H1 (cell line): ENCODE data around the gene SYCE1L. TPM values are rescaled to one million over a fixed set of nuclear protein-coding genes. Genes with fewer than 3 reads are reported as not detected.
A peak's percentile ranks its signal among the peaks of the same experiment; 100 is the strongest.

Source experiments
- CTCF ChIA-PET: fragments of 300-600 bp; sonication (Branson Sonifier 250); formaldehyde crosslinking; loops from one replicate; lab custom pipeline; 2021; ENCODE audit not compliant: partially characterized antibody; lab: Charles Lee
- POLR2A ChIA-PET: fragments of 300-600 bp; sonication (Branson Sonifier 250); formaldehyde crosslinking; loops from one replicate; lab custom pipeline; 2021; ENCODE audit warnings: inconsistent platforms; ENCODE audit not compliant: partially characterized antibody; lab: Charles Lee
- DNase-seq, 2 experiments: peaks; one replicate each; pipeline versions ENCODE4 v3.0.0 to v3.0.0-alpha.2; 2010 to 2022; ENCODE audit warnings: low spot score in 2 of 2, low read depth in 1 of 2, mixed read lengths in 1 of 2
- FAIRE-seq: peaks from 2 replicates; lab custom pipeline; 2011; peaks lifted over from hg19 to GRCh38; lab: Jason Lieb, UNC
- H2AFZ ChIP-seq: 2 replicates; pipeline ENCODE4 v1.8.1; 2012; ENCODE audit warnings: low read length, inconsistent platforms
- H2AK5ac ChIP-seq: 2 replicates; pipeline ENCODE4 v1.6.1; 2013; ENCODE audit warnings: low read depth, low read length
- H2BK120ac ChIP-seq: replicated peaks from 2 replicates; pipeline ENCODE3; 2013; ENCODE audit warnings: low read depth, low read length, inconsistent platforms
- H2BK12ac ChIP-seq: 2 replicates; pipeline ENCODE4 v1.6.1; 2013; ENCODE audit warnings: low read depth, low read length
- H2BK15ac ChIP-seq: 2 replicates; pipeline ENCODE4 v1.6.1; 2013; ENCODE audit warnings: low read length
- H2BK20ac ChIP-seq: 2 replicates; pipeline ENCODE4 v1.6.1; 2013; ENCODE audit warnings: low read length
- H2BK5ac ChIP-seq: 2 replicates; pipeline ENCODE4 v1.6.1; 2013; ENCODE audit warnings: low read depth, low read length
- H3K14ac ChIP-seq: 2 replicates; pipeline ENCODE4 v1.6.1; 2013; ENCODE audit warnings: inconsistent platforms; ENCODE audit not compliant: insufficient read length
- H3K18ac ChIP-seq: 2 replicates; pipeline ENCODE4 v1.6.1; 2013; ENCODE audit warnings: low read length; ENCODE audit errors: extremely low read depth
- H3K23ac ChIP-seq: 2 replicates; pipeline ENCODE4 v1.6.1; 2013; ENCODE audit warnings: inconsistent platforms; ENCODE audit not compliant: insufficient read length
- H3K23me2 ChIP-seq: 2 replicates; pipeline ENCODE4 v1.6.1; 2013; ENCODE audit warnings: low read depth, low read length
- H3K27ac ChIP-seq: 2 replicates; pipeline ENCODE4 v1.6.1; 2011; ENCODE audit warnings: low read depth, low read length, inconsistent platforms
- H3K27me3 ChIP-seq, 4 experiments: replicated peaks in 1 of 4; 1 replicate in 1 of 4; 2 replicates in 3 of 4; pipeline versions ENCODE4 v1.6.1 to v1.8.1; 2011 to 2013; ENCODE audit warnings: low read length in 3 of 4, mild to moderate bottlenecking in 3 of 4, inconsistent platforms in 2 of 4, mixed read lengths in 2 of 4, moderate library complexity in 1 of 4; ENCODE audit not compliant: control insufficient read depth in 3 of 4, insufficient read depth in 3 of 4; ENCODE audit errors: extremely low read depth in 1 of 4
- H3K36me3 ChIP-seq, 4 experiments: 2 replicates each; pipeline versions ENCODE4 v1.6.1 to v1.8.1; 2011 to 2013; ENCODE audit warnings: mild to moderate bottlenecking in 4 of 4, low read length in 3 of 4, moderate library complexity in 2 of 4, control low read depth in 1 of 4, inconsistent platforms in 1 of 4; ENCODE audit not compliant: insufficient read depth in 4 of 4, control insufficient read depth in 2 of 4
- H3K4ac ChIP-seq: replicated peaks from 2 replicates; pipeline ENCODE3; 2013; ENCODE audit warnings: low read length, low read depth, mixed read lengths, inconsistent platforms; ENCODE audit not compliant: insufficient read length
- H3K4me1 ChIP-seq, 4 experiments: replicated peaks in 1 of 4; 1 replicate in 1 of 4; 2 replicates in 3 of 4; pipeline versions ENCODE4 v1.6.1 to v1.8.1; 2011 to 2013; ENCODE audit warnings: low read length in 3 of 4, inconsistent platforms in 2 of 4, mixed read lengths in 1 of 4; ENCODE audit not compliant: insufficient read depth in 4 of 4, control insufficient read depth in 3 of 4
- H3K4me2 ChIP-seq, 2 experiments: 2 replicates each; pipeline versions ENCODE4 v1.6.1 to v1.8.1; 2011 to 2013; ENCODE audit warnings: low read depth in 2 of 2, low read length in 2 of 2, control low read depth in 1 of 2, inconsistent platforms in 1 of 2, mild to moderate bottlenecking in 1 of 2; ENCODE audit not compliant: insufficient read depth in 1 of 2
- H3K4me3 ChIP-seq, 4 experiments: fragments of 200-600, 300-600 bp in 1 of 4; sonication (generic), shearing (Covaris generic), sonication (Bioruptor Twin) in 1 of 4; 2 replicates each; pipeline versions ENCODE4 v1.5.1 to v1.8.1; 2011 to 2016; ENCODE audit warnings: low read length in 4 of 4, low read depth in 3 of 4, control low read depth in 2 of 4, inconsistent platforms in 2 of 4, mild to moderate bottlenecking in 2 of 4, mixed read lengths in 1 of 4, moderate library complexity in 1 of 4; ENCODE audit not compliant: insufficient read depth in 2 of 4; ENCODE audit errors: extremely low read depth in 1 of 4
- H3K56ac ChIP-seq: replicated peaks from 2 replicates; pipeline ENCODE3; 2013; ENCODE audit warnings: low read depth, mild to moderate bottlenecking, mixed read lengths, low read length, inconsistent platforms; ENCODE audit not compliant: insufficient read length
- H3K79me1 ChIP-seq: 2 replicates; pipeline ENCODE4 v1.6.1; 2013; ENCODE audit warnings: low read depth, low read length, control low read depth
- H3K79me2 ChIP-seq, 2 experiments: 2 replicates each; pipeline versions ENCODE4 v1.6.1 to v1.8.1; 2012 to 2013; ENCODE audit warnings: low read length in 2 of 2, mild to moderate bottlenecking in 2 of 2, inconsistent platforms in 1 of 2; ENCODE audit not compliant: insufficient read depth in 2 of 2, control insufficient read depth in 1 of 2
- H3K9ac ChIP-seq, 4 experiments: replicated peaks in 1 of 4; 1 replicate in 1 of 4; 2 replicates in 3 of 4; pipeline versions ENCODE4 v1.6.1 to v1.8.1; 2011 to 2013; ENCODE audit warnings: low read depth in 3 of 4, low read length in 3 of 4, control low read depth in 2 of 4, mild to moderate bottlenecking in 2 of 4, moderate library complexity in 2 of 4, inconsistent platforms in 1 of 4; ENCODE audit errors: extremely low read depth in 1 of 4
- H3K9me3 ChIP-seq, 2 experiments: 2 replicates each; pipeline versions ENCODE4 v1.6.1 to v1.8.1; 2012 to 2013; ENCODE audit warnings: mild to moderate bottlenecking in 2 of 2, moderate library complexity in 2 of 2, control low read depth in 1 of 2, inconsistent platforms in 1 of 2, low read depth in 1 of 2, low read length in 1 of 2, mixed read lengths in 1 of 2; ENCODE audit not compliant: insufficient read depth in 2 of 2
- H4K20me1 ChIP-seq, 2 experiments: replicated peaks in 1 of 2; 2 replicates each; pipeline versions ENCODE3 to v1.8.1; 2011 to 2013; ENCODE audit warnings: inconsistent platforms in 2 of 2, low read length in 2 of 2, mild to moderate bottlenecking in 1 of 2; ENCODE audit not compliant: insufficient read depth in 2 of 2, control insufficient read depth in 1 of 2
- H4K5ac ChIP-seq: 2 replicates; pipeline ENCODE4 v1.6.1; 2013; ENCODE audit warnings: low read length, low read depth, mixed read lengths, inconsistent platforms; ENCODE audit not compliant: insufficient read length
- H4K8ac ChIP-seq: 2 replicates; pipeline ENCODE4 v1.8.0; 2013; ENCODE audit warnings: mild to moderate bottlenecking, moderate library complexity, low read length, inconsistent platforms; ENCODE audit not compliant: insufficient read depth; ENCODE audit errors: extremely low read depth
- H4K91ac ChIP-seq: replicated peaks from 2 replicates; pipeline ENCODE3; 2013; ENCODE audit warnings: low read length, mixed read lengths, inconsistent platforms; ENCODE audit not compliant: insufficient read length
- CBX8 ChIP-seq: fragments of 300-800, 300-1000 bp; sonication (generic); IDR thresholded peaks from 2 replicates; pipeline ENCODE4 v1.7.1; 2016; ENCODE audit warnings: low read depth, low read length, borderline replicate concordance
- CEBPB ChIP-seq: IDR thresholded peaks from 2 replicates; pipeline ENCODE4 v1.6.1; 2012; ENCODE audit warnings: low read depth, low read length
- CREB1 ChIP-seq: IDR thresholded peaks from 2 replicates; pipeline ENCODE4 v1.6.1; 2012; ENCODE audit warnings: inconsistent platforms
- CTBP2 ChIP-seq: IDR thresholded peaks from 2 replicates; pipeline ENCODE4 v1.7.0; 2011; ENCODE audit warnings: borderline replicate concordance, mild to moderate bottlenecking, moderate library complexity, mixed read lengths, low read length; ENCODE audit not compliant: insufficient read depth, insufficient read length
- EGR1 ChIP-seq: IDR thresholded peaks from 2 replicates; pipeline ENCODE4 v1.6.1; 2011; ENCODE audit warnings: low read depth, low read length, borderline replicate concordance
- FOSL1 ChIP-seq: IDR thresholded peaks from 2 replicates; pipeline ENCODE4 v1.6.1; 2011; ENCODE audit warnings: mild to moderate bottlenecking, low read depth, low read length, moderate library complexity; ENCODE audit not compliant: insufficient read depth
- HDAC2 ChIP-seq, 2 experiments: fragments of 300-600 bp in 1 of 2; sonication (generic) in 1 of 2; IDR thresholded peaks; 2 replicates each; pipeline ENCODE4 v1.6.1; 2011 to 2012; ENCODE audit warnings: low read depth in 2 of 2, low read length in 2 of 2, mild to moderate bottlenecking in 2 of 2, moderate library complexity in 2 of 2, borderline replicate concordance in 1 of 2, inconsistent platforms in 1 of 2
- HDAC6 ChIP-seq: IDR thresholded peaks from one replicate; pipeline ENCODE4 v1.7.1; 2012; ENCODE audit warnings: low read depth, mild to moderate bottlenecking, inconsistent platforms, low read length, moderate library complexity
- JUN ChIP-seq: IDR thresholded peaks from 2 replicates; pipeline ENCODE4 v1.6.1; 2011; ENCODE audit warnings: low read depth, mild to moderate bottlenecking, improper control_type of control experiment, low read length
- MAFK ChIP-seq: IDR thresholded peaks from 2 replicates; pipeline ENCODE4 v1.6.1; 2012; ENCODE audit warnings: low read depth, mild to moderate bottlenecking, improper control_type of control experiment, low read length
- MAX ChIP-seq: IDR thresholded peaks from 2 replicates; pipeline ENCODE4 v1.6.1; 2012; ENCODE audit warnings: inconsistent platforms
- RFX5 ChIP-seq: IDR thresholded peaks from 2 replicates; pipeline ENCODE4 v1.6.1; 2011; ENCODE audit warnings: low read depth, low read length, improper control_type of control experiment, borderline replicate concordance
- SUZ12 ChIP-seq: fragments of 200-600 bp; sonication (generic); IDR thresholded peaks from 2 replicates; pipeline ENCODE4 v1.6.1; 2012; ENCODE audit warnings: mild to moderate bottlenecking, inconsistent platforms, low read length, moderate library complexity, mixed read lengths
- YY1 ChIP-seq: IDR thresholded peaks from 2 replicates; pipeline ENCODE4 v1.6.1; 2011; ENCODE audit warnings: low read depth, mild to moderate bottlenecking, low read length
- WGBS, 2 experiments: shearing (Covaris generic) in 1 of 2; methylation state at CpG; one replicate each; pipeline versions ENCODE4 v1.1.6 to v1.1.7; 2013 to 2015; ENCODE audit warnings: low lambda C conversion rate in 2 of 2, mixed read lengths in 2 of 2, inconsistent platforms in 1 of 2, low coverage in 1 of 2, missing lambda C conversion rate in 1 of 2; ENCODE audit not compliant: insufficient replicate concordance in 2 of 2, insufficient coverage in 1 of 2, insufficient read length in 1 of 2; ENCODE audit errors: extremely low coverage in 1 of 2, missing lambda C conversion rate in 1 of 2; 5-methylcytosine and 5-hydroxymethylcytosine counted together
- polyA plus RNA-seq, 7 experiments: library from polyadenylated mRNA; depleted of rRNA in 3 of 7; stranded (reverse) in 5 of 7; unstranded in 2 of 7; fragments of >200 nt in 5 of 7; fragments of 200-250 nt in 2 of 7; gene quantifications; 1 replicate in 5 of 7; 2 replicates in 1 of 7; 4 replicates in 1 of 7; pipeline versions ENCODE4 v1.2.1 to v1.2.3, GENCODE V29; 2011 to 2013; ENCODE audit warnings: missing spikeins in 2 of 7, mixed read lengths in 2 of 7
- total RNA-seq: library from RNA; stranded (reverse); fragmentation: NEBNext Ultra II Directional; extraction: Animal tissue kit (Norgen Biotek cat#: 25700); gene quantifications from 2 replicates; pipeline ENCODE4 v1.2.1, GENCODE V29; 2021

The SYCE1L gene
- total and polyA plus RNA-seq, 2 of the 8 experiments (the other 6 are each of a cell fraction or from before 2014, with no cell fraction given) = 5.8 to 6.8 TPM

- FAIRE-seq (peak; percentile 90), DNase-seq (peak in 1 of 2 experiments; percentile 81)
- no peak overlapping the region for H3K9ac ChIP-seq
- no peak overlapping the region for H2BK5ac ChIP-seq
- H4K91ac ChIP-seq = no peak overlapping the region
- no peaks in the 10 kb centered on the region for H3K9me3 ChIP-seq
- no peaks in the 10 kb centered on the region for H3K36me3 ChIP-seq
- H3K4ac ChIP-seq = no peak overlapping the region
- 0 out of 2 replicates have a peak overlapping the region, but pooled peaks have one; percentile 11 for H2BK12ac ChIP-seq
- peaks cover 0 to 5% (median 2%) of the 10 kb centered on the region in 4 experiments; a peak in 1 of 7 replicates for H3K4me1 ChIP-seq
- peak overlapping the region; percentile 89 for H2AFZ ChIP-seq
- no peak overlapping the region for H3K14ac ChIP-seq
- no peak overlapping the region for H3K56ac ChIP-seq
- no peak overlapping the region for H3K18ac ChIP-seq
- no peak overlapping the region for H2BK20ac ChIP-seq
- H2AK5ac ChIP-seq = no peak overlapping the region
- H3K23me2 ChIP-seq = no peaks in the 10 kb centered on the region; the same call in 1 of the 2 replicates
- CTCF ChIA-PET = interaction anchor here (0.6 to 3.2 kb wide), 21 partner anchors 8 to 1882 kb away, joined by 3 to 22 read pairs (median 3); no protein-coding TSS in a partner anchor
- no peaks in the 10 kb centered on the region for H4K20me1 ChIP-seq
- no peaks in the 10 kb centered on the region for H3K79me2 ChIP-seq
- peak overlapping the region; percentile 22; the same call in 1 of the 2 replicates for H4K8ac ChIP-seq
- H3K4me3 ChIP-seq = no peak overlapping the region
- 0 out of 2 replicates have a peak overlapping the region, but pooled peaks have one; percentile 98 for H2BK15ac ChIP-seq
- no peak overlapping the region for H3K4me2 ChIP-seq
- H3K27ac ChIP-seq = no peak overlapping the region
- no peak overlapping the region for H3K23ac ChIP-seq
- WGBS, 2 experiments = 45% methylated on average over 10 of the region's 10 CpGs; no CpG with 5 or more reads in 1 of the 2 experiments
- H3K27me3 ChIP-seq = no peaks in the 10 kb centered on the region
- H2BK120ac ChIP-seq = no peak overlapping the region
- H3K79me1 ChIP-seq = no peaks in the 10 kb centered on the region
- POLR2A ChIA-PET = interaction anchor here (0.8 to 2.0 kb wide), 3 partner anchors 11 to 22 kb away, joined by 3 to 7 read pairs (median 4); no protein-coding TSS in a partner anchor
- no peak overlapping the region for H4K5ac ChIP-seq
- no peak for TF ChIP-seq HDAC2 (IDR thresholded peaks at IDR 0.05; ENCODE audit: borderline replicate concordance in 1 of 2, low read depth in 2 of 2, low read length in 2 of 2)
- no peak for TF ChIP-seq JUN
- TF ChIP-seq EGR1 = no peak
- no peak for TF ChIP-seq FOSL1
- TF ChIP-seq CEBPB = no peak
- no peak for TF ChIP-seq RFX5
- TF ChIP-seq MAFK = no peak
- TF ChIP-seq MAX = peak; percentile 74
- no peak for TF ChIP-seq HDAC6
- TF ChIP-seq CBX8 = no peak
- no peak for TF ChIP-seq CTBP2
- peak; percentile 29; the same call in 1 of the 2 replicates for TF ChIP-seq CREB1
- peak; percentile 63 for TF ChIP-seq YY1
- TF ChIP-seq SUZ12 = no peak
Observed at GRCh38 chr16:77223184-77223583, 24.0 kb downstream of the SYCE1L start.
